Measurements from ENCODE around the gene CDC5L.

GRCh38 chr6:44399991-44400390, 12.5 kb downstream of the CDC5L start:
- TF ChIP-seq, protein P1, sequence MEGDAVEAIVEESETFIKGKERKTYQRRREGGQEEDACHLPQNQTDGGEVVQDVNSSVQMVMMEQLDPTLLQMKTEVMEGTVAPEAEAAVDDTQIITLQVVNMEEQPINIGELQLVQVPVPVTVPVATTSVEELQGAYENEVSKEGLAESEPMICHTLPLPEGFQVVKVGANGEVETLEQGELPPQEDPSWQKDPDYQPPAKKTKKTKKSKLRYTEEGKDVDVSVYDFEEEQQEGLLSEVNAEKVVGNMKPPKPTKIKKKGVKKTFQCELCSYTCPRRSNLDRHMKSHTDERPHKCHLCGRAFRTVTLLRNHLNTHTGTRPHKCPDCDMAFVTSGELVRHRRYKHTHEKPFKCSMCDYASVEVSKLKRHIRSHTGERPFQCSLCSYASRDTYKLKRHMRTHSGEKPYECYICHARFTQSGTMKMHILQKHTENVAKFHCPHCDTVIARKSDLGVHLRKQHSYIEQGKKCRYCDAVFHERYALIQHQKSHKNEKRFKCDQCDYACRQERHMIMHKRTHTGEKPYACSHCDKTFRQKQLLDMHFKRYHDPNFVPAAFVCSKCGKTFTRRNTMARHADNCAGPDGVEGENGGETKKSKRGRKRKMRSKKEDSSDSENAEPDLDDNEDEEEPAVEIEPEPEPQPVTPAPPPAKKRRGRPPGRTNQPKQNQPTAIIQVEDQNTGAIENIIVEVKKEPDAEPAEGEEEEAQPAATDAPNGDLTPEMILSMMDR (IDR thresholded peaks at IDR 0.05; ENCODE audit: low read length): no peak
- TF ChIP-seq EZH2 (IDR thresholded peaks at IDR 0.05; ENCODE audit: borderline replicate concordance, low read length): no peak

Data from OCI-LY1 (cell line).